AG04449 (cell line): ENCODE results near the gene RAD9B.
"Not testable (repeated sequence)": the region's sequence is repeated elsewhere in the genome, so short reads cannot be mapped to it uniquely, and the experiment has no call there.

Experiments
- CTCF ChIA-PET: fragments of 350-600 bp; formaldehyde crosslinking; extraction: SDS; loops from one replicate; lab custom pipeline; 2021; ENCODE audit warnings: antibody characterized with exemption; lab: Yijun Ruan, JAX
- POLR2A ChIA-PET: fragments of 400-600, 350-600 bp; formaldehyde crosslinking; extraction: SDS; loops from one replicate; lab custom pipeline; 2020; ENCODE audit warnings: antibody characterized with exemption, inconsistent platforms; lab: Yijun Ruan, JAX
- DNase-seq: peaks from one replicate; pipeline ENCODE4 v3.0.0-alpha.2; 2010; ENCODE audit warnings: low read depth, low spot score
- H3K4me3 ChIP-seq: 2 replicates; pipeline ENCODE4 v1.5.1; 2011; ENCODE audit warnings: low read depth, mild to moderate bottlenecking, control low read depth, low read length
- CTCF ChIP-seq: IDR thresholded peaks from one replicate; pipeline ENCODE4 v1.5.1; 2011; ENCODE audit warnings: mild to moderate bottlenecking, moderate library complexity, low read length, control low read depth, inconsistent platforms; ENCODE audit not compliant: insufficient read depth; ENCODE audit errors: missing control alignments

The RAD9B gene

DNA sequence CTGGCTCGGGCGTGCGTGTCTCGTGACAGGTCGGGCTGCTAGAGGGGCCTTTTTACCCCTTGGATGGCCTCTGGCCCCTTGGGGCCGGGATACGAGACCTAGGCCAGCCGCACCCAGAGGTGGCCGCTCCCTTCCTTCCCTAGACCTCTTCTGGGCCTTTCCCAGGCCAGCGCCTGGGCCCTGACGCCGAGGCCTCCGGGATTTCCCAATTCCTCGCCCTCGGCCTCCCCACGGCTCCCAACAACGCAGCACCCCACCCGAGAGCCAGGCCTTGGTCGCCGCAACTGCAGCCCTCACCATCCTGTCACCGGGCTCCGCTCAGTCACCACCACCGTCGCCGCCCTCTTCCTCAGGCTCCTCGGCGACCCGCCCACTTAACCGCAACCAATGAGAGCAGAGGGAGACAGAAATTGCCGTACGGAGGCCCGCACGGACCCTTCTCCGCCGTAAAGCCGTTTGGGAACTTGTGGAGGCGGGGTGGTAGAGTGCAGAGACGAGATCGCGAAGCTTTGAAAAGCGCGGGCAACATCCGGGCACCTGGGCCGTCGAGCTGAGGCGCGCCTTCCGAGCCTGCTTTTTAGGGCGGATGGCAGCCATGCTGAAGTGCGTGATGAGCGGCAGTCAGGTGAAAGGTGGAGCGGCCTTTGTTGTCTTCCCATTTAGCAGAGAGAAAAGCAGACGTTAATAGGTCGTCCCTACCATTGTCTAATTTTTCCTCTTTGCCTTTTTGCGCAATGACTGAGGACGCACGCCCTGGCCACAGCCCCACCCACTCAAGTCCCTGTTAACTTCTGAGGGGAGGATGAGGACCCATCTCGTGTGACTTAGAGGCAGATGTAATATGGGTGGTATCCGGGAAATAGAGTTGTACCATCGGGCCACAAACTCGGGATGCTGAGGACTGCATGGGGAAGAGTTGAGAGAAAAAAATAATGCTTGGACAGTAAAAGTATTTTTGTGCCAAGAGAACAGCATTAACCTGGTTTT lies at the start of gene RAD9B, which contains the start of gene VPS29:
Gene RAD9B, plus strand, starts transcription at position 580 of the 987 bp plus-strand sequence. Its CDS starts 7 bp downstream, at position 587.
Gene VPS29, minus strand, starts transcription at position 360 of the 987 bp plus-strand sequence. Its CDS starts 60 bp downstream, at position 300.
- ChIA-PET CTCF (interaction anchor here (0.7 to 26.6 kb wide), 5 partner anchors 11 to 99 kb away, joined by 3 to 671 read pairs (median 3); partner anchors contain the start of gene ARPC3), POLR2A (interaction anchor here (1.0 kb wide), 1 partner anchor 34 kb away, joined by 4 read pairs; the partner anchor contains the start of gene GPN3)
- H3K4me3 ChIP-seq = peak within 1 kb of the TSS; percentile 96
- peak; percentile 89 for DNase-seq
- no peak for TF ChIP-seq CTCF

DNA sequence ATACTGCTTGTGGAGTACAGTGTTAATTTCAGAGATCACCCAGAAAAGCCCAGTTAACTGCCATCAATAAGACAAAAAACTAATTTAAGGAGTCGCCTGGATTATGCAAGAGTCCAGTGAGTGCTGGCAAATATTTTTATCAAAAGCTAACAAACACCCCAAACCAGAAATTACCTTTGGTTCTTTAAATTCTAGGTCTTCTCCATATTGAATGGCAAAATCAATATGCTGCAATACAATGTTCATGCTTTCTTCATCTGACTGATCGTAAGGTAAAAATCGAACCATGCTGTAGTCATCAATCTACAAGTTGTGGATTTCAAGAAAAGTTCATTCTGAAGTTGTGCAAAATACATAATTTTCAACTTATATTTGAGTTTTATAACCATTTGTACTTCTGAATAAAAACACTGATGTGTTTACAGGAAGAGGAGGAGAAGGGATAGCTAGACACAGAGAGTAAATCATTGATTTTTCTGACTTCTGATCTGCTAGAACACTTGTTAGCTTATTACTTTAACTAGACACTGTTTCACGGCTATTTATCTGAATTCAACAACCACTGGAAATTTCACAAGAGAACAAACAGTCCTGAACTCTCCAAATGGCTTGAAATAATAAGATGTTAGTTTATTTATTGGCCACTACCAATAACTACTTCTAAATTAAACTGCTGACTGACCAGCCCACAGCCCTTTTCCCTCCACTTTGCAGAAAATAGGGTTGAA lies 48.4 kb upstream of the RAD9B start:
- no peak for TF ChIP-seq CTCF
- H3K4me3 ChIP-seq = no peak overlapping the region
- POLR2A ChIA-PET = interaction anchor here (0.9 kb wide), 1 partner anchor 15 kb away, joined by 3 read pairs; the partner anchor contains the start of genes FAM216A and GPN3
- no peak for DNase-seq
- CTCF ChIA-PET = interaction anchor here (0.9 to 9.1 kb wide), 4 partner anchors 14 to 434 kb away, joined by 3 to 195 read pairs (median 52); partner anchors contain the start of genes FAM216A and GPN3

DNA sequence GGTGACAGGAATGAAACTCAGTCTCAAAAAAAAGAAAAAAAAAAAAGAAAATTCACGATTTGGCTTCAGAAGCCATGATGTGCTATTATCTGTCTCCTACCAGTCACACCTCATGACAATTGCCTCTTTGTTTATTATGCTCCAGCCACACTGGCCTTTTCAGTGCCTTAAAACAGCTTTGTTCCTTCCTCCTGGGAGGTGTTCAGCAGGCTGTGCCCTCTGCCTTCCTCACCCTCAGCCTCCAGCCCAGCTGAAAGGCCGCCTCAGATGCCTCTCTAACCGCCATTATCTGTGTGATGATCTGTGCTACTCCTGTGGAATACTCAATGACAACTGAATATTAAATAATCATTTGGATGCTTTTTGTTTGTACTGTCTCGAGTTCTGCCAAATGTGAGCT lies 43.4 kb upstream of the RAD9B start:
- DNase-seq = no peak
- ChIA-PET POLR2A (no interaction called here), CTCF (interaction anchor here (0.8 to 2.2 kb wide), 3 partner anchors 9 to 144 kb away, joined by 3 to 13 read pairs (median 10); partner anchors contain the start of genes ARPC3, FAM216A and GPN3)
- H3K4me3 ChIP-seq = no peak overlapping the region
- TF ChIP-seq CTCF = no peak

- H3K4me3 ChIP-seq, POLR2A ChIA-PET, DNase-seq: not testable (repeated sequence)
- CTCF ChIA-PET = interaction anchor here (1.0 to 1.6 kb wide), 2 partner anchors 9 to 422 kb away, joined by 3 read pairs; no protein-coding TSS in a partner anchor
Measured at GRCh38 chr12:110461189-110461588, 40.9 kb upstream of the RAD9B start.

DNA sequence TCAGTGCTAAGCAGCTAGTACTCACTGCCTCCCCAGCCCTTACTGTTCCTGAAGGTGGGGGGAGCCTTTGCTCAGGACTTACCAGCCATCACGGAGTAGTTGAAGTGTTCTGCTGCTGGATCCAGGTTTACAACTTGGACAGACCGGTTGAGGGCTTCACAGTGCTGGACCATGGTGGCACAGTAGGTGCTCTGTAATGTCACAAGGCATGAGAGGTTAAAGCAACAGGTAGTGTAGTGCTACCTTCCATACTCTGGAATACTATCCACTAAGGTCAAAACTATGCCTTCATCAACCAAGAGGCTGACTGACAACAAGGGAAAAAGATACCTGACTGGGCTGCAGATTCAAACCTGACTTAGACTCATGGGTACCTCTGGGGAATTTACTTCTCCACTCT lies 37.1 kb upstream of the RAD9B start:
- ChIA-PET POLR2A (no interaction called here), CTCF (interaction anchor here (1.2 to 12.0 kb wide), 3 partner anchors 14 to 136 kb away, joined by 3 to 179 read pairs (median 92); partner anchors contain the start of gene ARPC3)
- no peak for DNase-seq
- no peak overlapping the region for H3K4me3 ChIP-seq
- no peak for TF ChIP-seq CTCF

DNA sequence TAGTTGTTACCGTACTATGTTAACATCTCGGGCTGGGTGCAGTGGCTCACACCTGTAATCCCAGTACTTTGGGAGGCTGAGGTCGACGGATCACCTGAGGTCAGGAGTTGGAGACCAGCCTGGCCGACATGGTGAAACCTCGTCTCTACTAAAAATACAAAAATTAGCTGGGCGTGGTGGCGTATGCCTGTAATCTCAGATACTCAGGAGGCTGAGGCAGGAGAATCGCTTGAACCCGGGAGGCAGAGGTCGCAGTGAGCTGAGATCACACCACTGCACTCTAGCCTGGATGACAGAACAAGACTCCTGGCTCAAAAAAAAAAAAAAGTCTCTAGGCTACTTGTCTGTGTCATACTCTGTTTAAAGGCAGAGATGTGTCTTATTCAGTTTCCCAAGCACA lies 36.4 kb upstream of the RAD9B start:
- POLR2A ChIA-PET, H3K4me3 ChIP-seq, DNase-seq: not testable (repeated sequence)
- CTCF ChIA-PET = interaction anchor here (1.2 to 12.0 kb wide), 3 partner anchors 15 to 136 kb away, joined by 5 to 179 read pairs (median 92); partner anchors contain the start of gene ARPC3
